Adrenal gland (tissue), 5 donors: ENCODE results near the gene SLC8A3.

ENCODE experiments used
- POLR2A ChIP-seq, 2 donors: fragments of 450-650 bp; IDR thresholded peaks; one replicate each; pipeline ENCODE4 v1.6.1; 2017; ENCODE audit warnings: antibody characterized with exemption in 2 of 2, mild to moderate bottlenecking in 2 of 2, moderate library complexity in 1 of 2
- TF ChIP-seq, protein P1 (sequence below), 6 experiments: fragments of 450-650 bp in 4 of 6; fragments of 200-600 bp in 2 of 6; sonication (generic) in 1 of 6; IDR thresholded peaks; 1 replicate in 5 of 6; 2 replicates in 1 of 6; pipeline versions ENCODE4 v1.5.1 to v1.8.0; 2016 to 2021; ENCODE audit warnings: antibody characterized with exemption in 6 of 6, mild to moderate bottlenecking in 2 of 6, moderate library complexity in 1 of 6
- donor health status: DM: no; HTN: no; CAD: no.

DNA sequence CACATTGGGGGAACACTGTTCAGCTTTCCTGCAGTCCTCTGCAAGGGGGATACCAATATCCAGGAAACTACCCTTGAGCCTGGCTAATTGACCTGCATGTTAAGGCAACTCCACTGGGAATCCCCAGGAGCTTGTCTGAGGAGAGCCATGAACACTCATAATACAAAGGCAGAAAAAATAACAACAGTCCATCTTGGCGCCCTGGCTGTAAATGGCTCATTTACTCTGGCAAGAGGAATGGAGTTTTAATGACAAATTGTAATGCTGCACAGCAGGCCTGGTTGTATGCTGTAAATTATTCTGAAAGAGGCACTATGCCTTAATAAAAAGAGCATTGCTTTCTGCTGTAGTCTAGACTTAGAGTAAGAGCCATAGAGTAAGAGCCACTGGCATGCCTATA, 58.3 kb downstream of the SLC8A3 start:
- TF ChIP-seq POLR2A (IDR thresholded peaks at IDR 0.05), result no peak
- TF ChIP-seq, protein P1, sequence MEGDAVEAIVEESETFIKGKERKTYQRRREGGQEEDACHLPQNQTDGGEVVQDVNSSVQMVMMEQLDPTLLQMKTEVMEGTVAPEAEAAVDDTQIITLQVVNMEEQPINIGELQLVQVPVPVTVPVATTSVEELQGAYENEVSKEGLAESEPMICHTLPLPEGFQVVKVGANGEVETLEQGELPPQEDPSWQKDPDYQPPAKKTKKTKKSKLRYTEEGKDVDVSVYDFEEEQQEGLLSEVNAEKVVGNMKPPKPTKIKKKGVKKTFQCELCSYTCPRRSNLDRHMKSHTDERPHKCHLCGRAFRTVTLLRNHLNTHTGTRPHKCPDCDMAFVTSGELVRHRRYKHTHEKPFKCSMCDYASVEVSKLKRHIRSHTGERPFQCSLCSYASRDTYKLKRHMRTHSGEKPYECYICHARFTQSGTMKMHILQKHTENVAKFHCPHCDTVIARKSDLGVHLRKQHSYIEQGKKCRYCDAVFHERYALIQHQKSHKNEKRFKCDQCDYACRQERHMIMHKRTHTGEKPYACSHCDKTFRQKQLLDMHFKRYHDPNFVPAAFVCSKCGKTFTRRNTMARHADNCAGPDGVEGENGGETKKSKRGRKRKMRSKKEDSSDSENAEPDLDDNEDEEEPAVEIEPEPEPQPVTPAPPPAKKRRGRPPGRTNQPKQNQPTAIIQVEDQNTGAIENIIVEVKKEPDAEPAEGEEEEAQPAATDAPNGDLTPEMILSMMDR (IDR thresholded peaks at IDR 0.05), result no peak
